Liver (tissue), 9 donors: ENCODE results near the gene FICD. TPM values are rescaled to one million over a fixed set of nuclear protein-coding genes. Genes with fewer than 3 reads are reported as not detected.

ENCODE experiments used
- DNase-seq: peaks from one replicate; pipeline ENCODE4 v3.0.0-alpha.2; 2017; ENCODE audit warnings: low spot score
- H3K27ac ChIP-seq, 2 donors: one replicate each; pipeline ENCODE4 v1.7.0; 2013; ENCODE audit warnings: inconsistent platforms in 2 of 2, low read length in 2 of 2, control low read depth in 1 of 2, low read depth in 1 of 2, mild to moderate bottlenecking in 1 of 2
- H3K27me3 ChIP-seq, 4 donors: one replicate each; pipeline versions ENCODE4 v1.6.1 to v1.7.0; 2013; ENCODE audit warnings: low read length in 3 of 4, inconsistent platforms in 1 of 4, mild to moderate bottlenecking in 1 of 4, moderate library complexity in 1 of 4; ENCODE audit not compliant: control insufficient read depth in 4 of 4, insufficient read depth in 4 of 4
- H3K36me3 ChIP-seq, 4 donors: one replicate each; pipeline versions ENCODE4 v1.6.1 to v1.7.0; 2013; ENCODE audit warnings: low read length in 3 of 4, mild to moderate bottlenecking in 3 of 4, low read depth in 1 of 4, moderate library complexity in 1 of 4; ENCODE audit not compliant: control insufficient read depth in 4 of 4, insufficient read depth in 3 of 4
- H3K4me1 ChIP-seq, 4 donors: one replicate each; pipeline versions ENCODE4 v1.6.1 to v1.7.0; 2013; ENCODE audit warnings: low read length in 3 of 4, mild to moderate bottlenecking in 3 of 4, moderate library complexity in 1 of 4; ENCODE audit not compliant: control insufficient read depth in 4 of 4, insufficient read depth in 4 of 4
- H3K4me3 ChIP-seq, 3 donors: one replicate each; pipeline versions ENCODE4 v1.6.1 to v1.7.0; 2013; ENCODE audit warnings: low read length in 3 of 3, control low read depth in 1 of 3, low read depth in 1 of 3, mild to moderate bottlenecking in 1 of 3
- H3K9ac ChIP-seq, 2 donors: one replicate each; pipeline ENCODE4 v1.7.0; 2013; ENCODE audit warnings: low read length in 2 of 2, mild to moderate bottlenecking in 2 of 2, moderate library complexity in 2 of 2, control low read depth in 1 of 2, low read depth in 1 of 2
- H3K9me3 ChIP-seq, 4 donors: one replicate each; pipeline versions ENCODE4 v1.6.1 to v1.7.0; 2013; ENCODE audit warnings: low read length in 3 of 4; ENCODE audit not compliant: control insufficient read depth in 4 of 4
- EGR1 ChIP-seq, 2 donors: IDR thresholded peaks; 2 replicates each; pipeline ENCODE4 v1.6.1; 2016 to 2018; ENCODE audit warnings: antibody characterized with exemption in 2 of 2, low read depth in 2 of 2
- FOXA1 ChIP-seq: IDR thresholded peaks from 2 replicates; pipeline ENCODE4 v1.6.1; 2016; ENCODE audit warnings: antibody characterized with exemption
- FOXA2 ChIP-seq: IDR thresholded peaks from 2 replicates; pipeline ENCODE4 v1.6.1; 2016; ENCODE audit warnings: antibody characterized with exemption
- GABPA ChIP-seq, 2 donors: IDR thresholded peaks in 1 of 2; conservative IDR thresholded peaks in 1 of 2; 2 replicates each; pipeline ENCODE4 v1.6.1; 2016; ENCODE audit warnings: antibody characterized with exemption in 2 of 2, mild to moderate bottlenecking in 1 of 2, moderate library complexity in 1 of 2
- HNF4A ChIP-seq, 2 donors: conservative IDR thresholded peaks; 2 replicates each; pipeline ENCODE4 v1.6.1; 2016; ENCODE audit warnings: antibody characterized with exemption in 2 of 2, mild to moderate bottlenecking in 2 of 2
- HNF4G ChIP-seq: IDR thresholded peaks from 2 replicates; pipeline ENCODE4 v1.6.1; 2016; ENCODE audit warnings: antibody characterized with exemption
- JUND ChIP-seq, 2 donors: IDR thresholded peaks; 2 replicates each; pipeline ENCODE4 v1.6.1; 2016; ENCODE audit warnings: antibody characterized with exemption in 2 of 2
- MAX ChIP-seq: IDR thresholded peaks from 2 replicates; pipeline ENCODE4 v1.6.1; 2016; ENCODE audit warnings: antibody characterized with exemption
- NR2F2 ChIP-seq: IDR thresholded peaks from 2 replicates; pipeline ENCODE4 v1.6.1; 2016; ENCODE audit warnings: antibody characterized with exemption
- RAD21 ChIP-seq, 2 donors: IDR thresholded peaks; 2 replicates each; pipeline ENCODE4 v1.6.1; 2016; ENCODE audit warnings: antibody characterized with exemption in 2 of 2, mild to moderate bottlenecking in 2 of 2
- RXRA ChIP-seq, 2 donors: IDR thresholded peaks; 2 replicates each; pipeline ENCODE4 v1.6.1; 2017 to 2018; ENCODE audit warnings: antibody characterized with exemption in 2 of 2, mild to moderate bottlenecking in 1 of 2
- SP1 ChIP-seq: IDR thresholded peaks from 2 replicates; pipeline ENCODE4 v1.6.1; 2018; ENCODE audit warnings: antibody characterized with exemption, mild to moderate bottlenecking
- TAF1 ChIP-seq: conservative IDR thresholded peaks from 2 replicates; pipeline ENCODE4 v1.6.1; 2016; ENCODE audit warnings: antibody characterized with exemption, mild to moderate bottlenecking
- YY1 ChIP-seq: IDR thresholded peaks from 2 replicates; pipeline ENCODE4 v1.6.1; 2016; ENCODE audit warnings: antibody characterized with exemption, mild to moderate bottlenecking
- WGBS: extraction: QIAGEN DNeasy Blood & Tissue Kit; methylation state at CpG from one replicate; pipeline ENCODE4 v1.1.7; 2013; 5-methylcytosine and 5-hydroxymethylcytosine counted together
- polyA plus RNA-seq, 2 donors: library from polyadenylated mRNA; stranded (reverse) in 1 of 2; unstranded in 1 of 2; fragments of 200-250 nt in 1 of 2; fragments of >200 nt in 1 of 2; fragmentation: Nextera tagmentation in 1 of 2; extraction: Ambion mirVana in 1 of 2; gene quantifications; one replicate each; pipeline versions ENCODE4 v1.2.1 to v1.2.3, GENCODE V29; 2013 to 2015
- total RNA-seq, 2 donors: library from RNA; depleted of rRNA; stranded (reverse); fragments of >200 nt; gene quantifications; one replicate each; pipeline ENCODE4 v1.2.3, GENCODE V29; 2014
- TF ChIP-seq, protein P1 (sequence below): IDR thresholded peaks from 2 replicates; pipeline ENCODE4 v1.6.1; 2016; ENCODE audit warnings: antibody characterized with exemption
- TF ChIP-seq, protein P2 (sequence below): IDR thresholded peaks from 2 replicates; pipeline ENCODE4 v1.6.1; 2016; ENCODE audit warnings: antibody characterized with exemption, mild to moderate bottlenecking
- TF ChIP-seq, protein P3 (sequence below): fragments of 150-350 bp; IDR thresholded peaks from 2 replicates; pipeline ENCODE4 v1.5.1; 2017; ENCODE audit warnings: improper control_type of control experiment, low read depth, low read length; ENCODE audit not compliant: missing input control
- TF ChIP-seq, protein P4 (sequence below): IDR thresholded peaks from 2 replicates; pipeline ENCODE4 v1.6.1; 2016; ENCODE audit warnings: antibody characterized with exemption
- donor health status: healthy.
- donor health status: healthy.
- donor health status: healthy.
- donor health status: healthy.
- donor health status: healthy.

FICD gene
- total and polyA plus RNA-seq, 4 donors: 3.6 to 20.9 (median 6.6) TPM

DNA sequence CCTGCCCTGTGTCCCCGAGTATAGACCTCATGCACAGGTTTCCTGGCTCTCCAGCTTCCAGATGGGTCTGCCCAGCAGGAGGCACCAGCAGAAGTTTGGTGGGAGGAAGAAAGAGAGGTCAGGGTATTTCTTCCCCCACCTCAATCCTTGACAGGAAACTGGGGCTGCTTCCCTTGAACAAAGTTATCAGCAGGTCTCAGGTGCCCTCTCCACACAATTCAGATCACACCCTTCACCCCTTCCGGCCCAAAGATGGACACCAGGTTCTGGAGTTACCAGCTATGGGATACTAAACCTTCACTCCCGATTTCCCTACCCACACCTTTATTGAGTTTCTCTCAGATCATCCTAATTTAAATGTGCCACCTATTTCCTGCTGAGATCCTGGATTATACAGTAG, 44.7 kb downstream of the FICD start:
- H3K4me3 ChIP-seq: peak overlapping the region; percentile 71 to 97 (median 95)
- H3K36me3 ChIP-seq: peaks cover 0 to 7% (median 3%) of the 10 kb centered on the region in 4 donors
- no peak for DNase-seq
- H3K9ac ChIP-seq: peak overlapping the region in 1 of 2 donors; percentile 77
- WGBS: 54% methylated on average over 3 of the region's 3 CpGs
- no peaks in the 10 kb centered on the region for H3K27me3 ChIP-seq
- H3K9me3 ChIP-seq: no peaks in the 10 kb centered on the region
- TF ChIP-seq HNF4G (no peak), RXRA (IDR thresholded peaks at IDR 0.05) (no peak), JUND (IDR thresholded peaks at IDR 0.05) (no peak), RAD21 (IDR thresholded peaks at IDR 0.05) (no peak), FOXA1 (no peak), NR2F2 (no peak), HNF4A (conservative IDR thresholded peaks at IDR 0.05) (no peak), MAX (no peak), FOXA2 (no peak), YY1 (no peak), TAF1 (no peak), GABPA (IDR thresholded peaks at IDR 0.05 in 1 of 2, conservative IDR thresholded peaks at IDR 0.05 in 1 of 2) (no peak), SP1 (no peak)
- TF ChIP-seq, protein P1, sequence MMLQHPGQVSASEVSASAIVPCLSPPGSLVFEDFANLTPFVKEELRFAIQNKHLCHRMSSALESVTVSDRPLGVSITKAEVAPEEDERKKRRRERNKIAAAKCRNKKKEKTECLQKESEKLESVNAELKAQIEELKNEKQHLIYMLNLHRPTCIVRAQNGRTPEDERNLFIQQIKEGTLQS: no peak
- TF ChIP-seq, protein P2, sequence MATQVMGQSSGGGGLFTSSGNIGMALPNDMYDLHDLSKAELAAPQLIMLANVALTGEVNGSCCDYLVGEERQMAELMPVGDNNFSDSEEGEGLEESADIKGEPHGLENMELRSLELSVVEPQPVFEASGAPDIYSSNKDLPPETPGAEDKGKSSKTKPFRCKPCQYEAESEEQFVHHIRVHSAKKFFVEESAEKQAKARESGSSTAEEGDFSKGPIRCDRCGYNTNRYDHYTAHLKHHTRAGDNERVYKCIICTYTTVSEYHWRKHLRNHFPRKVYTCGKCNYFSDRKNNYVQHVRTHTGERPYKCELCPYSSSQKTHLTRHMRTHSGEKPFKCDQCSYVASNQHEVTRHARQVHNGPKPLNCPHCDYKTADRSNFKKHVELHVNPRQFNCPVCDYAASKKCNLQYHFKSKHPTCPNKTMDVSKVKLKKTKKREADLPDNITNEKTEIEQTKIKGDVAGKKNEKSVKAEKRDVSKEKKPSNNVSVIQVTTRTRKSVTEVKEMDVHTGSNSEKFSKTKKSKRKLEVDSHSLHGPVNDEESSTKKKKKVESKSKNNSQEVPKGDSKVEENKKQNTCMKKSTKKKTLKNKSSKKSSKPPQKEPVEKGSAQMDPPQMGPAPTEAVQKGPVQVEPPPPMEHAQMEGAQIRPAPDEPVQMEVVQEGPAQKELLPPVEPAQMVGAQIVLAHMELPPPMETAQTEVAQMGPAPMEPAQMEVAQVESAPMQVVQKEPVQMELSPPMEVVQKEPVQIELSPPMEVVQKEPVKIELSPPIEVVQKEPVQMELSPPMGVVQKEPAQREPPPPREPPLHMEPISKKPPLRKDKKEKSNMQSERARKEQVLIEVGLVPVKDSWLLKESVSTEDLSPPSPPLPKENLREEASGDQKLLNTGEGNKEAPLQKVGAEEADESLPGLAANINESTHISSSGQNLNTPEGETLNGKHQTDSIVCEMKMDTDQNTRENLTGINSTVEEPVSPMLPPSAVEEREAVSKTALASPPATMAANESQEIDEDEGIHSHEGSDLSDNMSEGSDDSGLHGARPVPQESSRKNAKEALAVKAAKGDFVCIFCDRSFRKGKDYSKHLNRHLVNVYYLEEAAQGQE: no peak
- TF ChIP-seq, protein P3, sequence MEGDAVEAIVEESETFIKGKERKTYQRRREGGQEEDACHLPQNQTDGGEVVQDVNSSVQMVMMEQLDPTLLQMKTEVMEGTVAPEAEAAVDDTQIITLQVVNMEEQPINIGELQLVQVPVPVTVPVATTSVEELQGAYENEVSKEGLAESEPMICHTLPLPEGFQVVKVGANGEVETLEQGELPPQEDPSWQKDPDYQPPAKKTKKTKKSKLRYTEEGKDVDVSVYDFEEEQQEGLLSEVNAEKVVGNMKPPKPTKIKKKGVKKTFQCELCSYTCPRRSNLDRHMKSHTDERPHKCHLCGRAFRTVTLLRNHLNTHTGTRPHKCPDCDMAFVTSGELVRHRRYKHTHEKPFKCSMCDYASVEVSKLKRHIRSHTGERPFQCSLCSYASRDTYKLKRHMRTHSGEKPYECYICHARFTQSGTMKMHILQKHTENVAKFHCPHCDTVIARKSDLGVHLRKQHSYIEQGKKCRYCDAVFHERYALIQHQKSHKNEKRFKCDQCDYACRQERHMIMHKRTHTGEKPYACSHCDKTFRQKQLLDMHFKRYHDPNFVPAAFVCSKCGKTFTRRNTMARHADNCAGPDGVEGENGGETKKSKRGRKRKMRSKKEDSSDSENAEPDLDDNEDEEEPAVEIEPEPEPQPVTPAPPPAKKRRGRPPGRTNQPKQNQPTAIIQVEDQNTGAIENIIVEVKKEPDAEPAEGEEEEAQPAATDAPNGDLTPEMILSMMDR: no peak
- TF ChIP-seq, protein P4, sequence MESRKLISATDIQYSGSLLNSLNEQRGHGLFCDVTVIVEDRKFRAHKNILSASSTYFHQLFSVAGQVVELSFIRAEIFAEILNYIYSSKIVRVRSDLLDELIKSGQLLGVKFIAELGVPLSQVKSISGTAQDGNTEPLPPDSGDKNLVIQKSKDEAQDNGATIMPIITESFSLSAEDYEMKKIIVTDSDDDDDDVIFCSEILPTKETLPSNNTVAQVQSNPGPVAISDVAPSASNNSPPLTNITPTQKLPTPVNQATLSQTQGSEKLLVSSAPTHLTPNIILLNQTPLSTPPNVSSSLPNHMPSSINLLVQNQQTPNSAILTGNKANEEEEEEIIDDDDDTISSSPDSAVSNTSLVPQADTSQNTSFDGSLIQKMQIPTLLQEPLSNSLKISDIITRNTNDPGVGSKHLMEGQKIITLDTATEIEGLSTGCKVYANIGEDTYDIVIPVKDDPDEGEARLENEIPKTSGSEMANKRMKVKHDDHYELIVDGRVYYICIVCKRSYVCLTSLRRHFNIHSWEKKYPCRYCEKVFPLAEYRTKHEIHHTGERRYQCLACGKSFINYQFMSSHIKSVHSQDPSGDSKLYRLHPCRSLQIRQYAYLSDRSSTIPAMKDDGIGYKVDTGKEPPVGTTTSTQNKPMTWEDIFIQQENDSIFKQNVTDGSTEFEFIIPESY: no peak
- H3K27ac ChIP-seq: no peak overlapping the region
- peaks cover 6 to 53% (median 43%) of the 10 kb centered on the region in 4 donors for H3K4me1 ChIP-seq

GRCh38 chr12:108560321-108560721, 45.2 kb downstream of the FICD start:
- H3K27me3 ChIP-seq: no peaks in the 10 kb centered on the region
- H3K9me3 ChIP-seq: no peaks in the 10 kb centered on the region
- no peak for DNase-seq
- 1% methylated on average over 12 of the region's 12 CpGs for WGBS
- H3K4me1 ChIP-seq: peaks cover 6 to 53% (median 43%) of the 10 kb centered on the region in 4 donors
- H3K9ac ChIP-seq: peak overlapping the region; percentile 77 to 98
- TF ChIP-seq RXRA (IDR thresholded peaks at IDR 0.05) (no peak), GABPA (IDR thresholded peaks at IDR 0.05 in 1 of 2, conservative IDR thresholded peaks at IDR 0.05 in 1 of 2) (no peak), JUND (IDR thresholded peaks at IDR 0.05) (no peak), TAF1 (no peak), HNF4A (conservative IDR thresholded peaks at IDR 0.05) (no peak), HNF4G (no peak), MAX (no peak), EGR1 (IDR thresholded peaks at IDR 0.05; ENCODE audit: low read depth in 2 of 2) (no peak), YY1 (no peak), FOXA1 (no peak), FOXA2 (no peak)
- TF ChIP-seq, protein P4: no peak
- TF ChIP-seq, protein P1: no peak
- H3K4me3 ChIP-seq: peak overlapping the region; percentile 71 to 97 (median 95)
- H3K27ac ChIP-seq: peak overlapping the region; percentile 85 to 94
- H3K36me3 ChIP-seq: peaks cover 0 to 7% (median 3%) of the 10 kb centered on the region in 4 donors
